Neural cell (in vitro differentiated cells): ENCODE results near the gene GRIP1.

ENCODE experiments used
- EP300 ChIP-seq: fragments of 450-650 bp; conservative IDR thresholded peaks from 2 replicates; pipeline ENCODE4 v1.6.1; 2014; ENCODE audit warnings: antibody characterized with exemption, mild to moderate bottlenecking, moderate library complexity; ENCODE audit not compliant: poor library complexity, severe bottlenecking
- POLR2AphosphoS5 ChIP-seq: IDR thresholded peaks from 2 replicates; pipeline ENCODE4 v1.6.1; 2012
- TF ChIP-seq, protein P1 (sequence below): fragments of 450-650 bp; IDR thresholded peaks from 2 replicates; pipeline ENCODE4 v1.5.1; 2014; ENCODE audit warnings: antibody characterized with exemption, mild to moderate bottlenecking, moderate library complexity; ENCODE audit not compliant: poor library complexity, severe bottlenecking

DNA sequence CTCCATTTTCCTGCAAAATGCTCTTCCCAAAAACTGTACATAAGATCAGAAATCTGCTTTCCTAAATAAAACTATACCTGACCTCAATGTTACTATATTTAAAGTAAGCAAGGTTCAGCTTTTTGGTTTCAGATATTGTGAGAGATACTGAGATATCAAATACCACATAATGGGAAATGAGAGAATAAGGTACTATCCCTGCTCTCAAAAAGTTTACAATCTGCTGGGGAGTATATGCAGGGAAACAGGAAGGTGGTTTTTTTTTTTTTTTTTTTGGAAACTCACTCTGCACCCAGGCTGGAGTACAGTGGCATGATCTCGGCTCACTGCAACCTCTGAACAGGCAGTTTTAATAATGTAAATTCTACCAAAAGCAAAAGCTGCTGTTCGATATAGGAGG lies 327.6 kb downstream of the GRIP1 start:
- TF ChIP-seq, protein P1, sequence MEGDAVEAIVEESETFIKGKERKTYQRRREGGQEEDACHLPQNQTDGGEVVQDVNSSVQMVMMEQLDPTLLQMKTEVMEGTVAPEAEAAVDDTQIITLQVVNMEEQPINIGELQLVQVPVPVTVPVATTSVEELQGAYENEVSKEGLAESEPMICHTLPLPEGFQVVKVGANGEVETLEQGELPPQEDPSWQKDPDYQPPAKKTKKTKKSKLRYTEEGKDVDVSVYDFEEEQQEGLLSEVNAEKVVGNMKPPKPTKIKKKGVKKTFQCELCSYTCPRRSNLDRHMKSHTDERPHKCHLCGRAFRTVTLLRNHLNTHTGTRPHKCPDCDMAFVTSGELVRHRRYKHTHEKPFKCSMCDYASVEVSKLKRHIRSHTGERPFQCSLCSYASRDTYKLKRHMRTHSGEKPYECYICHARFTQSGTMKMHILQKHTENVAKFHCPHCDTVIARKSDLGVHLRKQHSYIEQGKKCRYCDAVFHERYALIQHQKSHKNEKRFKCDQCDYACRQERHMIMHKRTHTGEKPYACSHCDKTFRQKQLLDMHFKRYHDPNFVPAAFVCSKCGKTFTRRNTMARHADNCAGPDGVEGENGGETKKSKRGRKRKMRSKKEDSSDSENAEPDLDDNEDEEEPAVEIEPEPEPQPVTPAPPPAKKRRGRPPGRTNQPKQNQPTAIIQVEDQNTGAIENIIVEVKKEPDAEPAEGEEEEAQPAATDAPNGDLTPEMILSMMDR: no peak
- no peak for TF ChIP-seq EP300
- no peak for TF ChIP-seq POLR2AphosphoS5
